NCI-H2029 treated with DMSO at 0.1 percent for 48 hours (cell line): ENCODE data around the gene LGR6.

Experiments used
- DNase-seq: peaks from one replicate; lab custom pipeline; 2025; lab: John Stamatoyannopoulos, UW

LGR6 gene

DNA sequence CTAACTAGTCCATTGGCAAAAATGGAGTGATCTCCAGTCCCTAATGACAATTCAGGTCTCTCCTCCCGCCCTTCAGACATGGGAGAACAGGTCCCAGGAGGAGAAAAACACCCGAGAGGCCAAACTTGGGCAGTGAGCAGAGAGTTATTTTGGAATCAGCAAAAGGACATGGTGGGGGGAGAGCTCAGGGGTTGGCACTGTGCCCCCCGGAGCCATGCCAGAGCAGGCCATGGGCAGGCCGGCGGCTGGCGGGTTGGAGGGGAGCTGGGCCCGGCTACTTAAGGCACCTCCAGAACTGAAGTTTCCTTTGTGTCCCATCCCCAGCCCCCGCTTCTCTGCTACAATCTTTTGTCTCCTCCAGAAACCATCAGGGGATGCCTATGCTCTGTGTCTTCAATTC is 7.1 kb downstream of the LGR6 start:
- DNase-seq: no peak

DNA sequence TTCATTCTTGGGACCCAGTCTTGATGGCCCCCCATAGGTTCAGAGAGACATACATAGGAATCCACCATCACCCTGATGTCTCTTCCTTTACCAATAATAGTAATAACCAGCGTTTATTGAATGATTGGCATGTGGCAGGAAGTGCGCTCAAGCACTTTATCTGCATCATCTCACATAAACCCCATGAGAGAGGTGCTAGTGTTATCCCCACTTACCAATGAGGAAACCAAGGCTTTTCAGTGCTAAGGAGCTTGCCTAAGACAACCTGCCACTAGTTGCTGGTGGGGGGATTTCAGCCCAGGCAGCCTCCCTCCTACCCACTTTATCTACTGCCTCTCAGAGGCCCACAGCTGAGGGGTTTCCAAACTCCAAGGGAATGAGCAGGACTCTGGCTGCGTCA is 7.7 kb downstream of the LGR6 start:
- no peak for DNase-seq

DNA sequence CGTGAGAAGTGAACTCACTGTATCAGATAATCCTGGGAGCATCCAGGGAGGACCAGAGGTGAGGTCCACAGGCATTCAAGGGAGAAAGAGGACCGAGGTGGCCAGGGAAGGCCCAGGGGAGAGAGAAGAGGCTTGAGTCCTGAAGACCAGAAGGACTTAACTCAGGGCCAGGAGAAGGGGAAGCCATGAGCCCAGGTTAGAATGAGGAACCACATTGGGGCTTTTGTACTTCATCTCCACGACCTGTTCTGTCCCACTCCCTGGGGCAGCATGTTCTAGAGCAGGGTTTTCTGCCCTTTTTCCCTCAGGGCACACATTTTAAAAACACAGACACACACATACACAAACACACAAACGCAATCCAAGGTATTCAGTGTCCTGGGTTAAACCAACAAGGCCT is 8.4 kb downstream of the LGR6 start:
- DNase-seq: no peak

DNA sequence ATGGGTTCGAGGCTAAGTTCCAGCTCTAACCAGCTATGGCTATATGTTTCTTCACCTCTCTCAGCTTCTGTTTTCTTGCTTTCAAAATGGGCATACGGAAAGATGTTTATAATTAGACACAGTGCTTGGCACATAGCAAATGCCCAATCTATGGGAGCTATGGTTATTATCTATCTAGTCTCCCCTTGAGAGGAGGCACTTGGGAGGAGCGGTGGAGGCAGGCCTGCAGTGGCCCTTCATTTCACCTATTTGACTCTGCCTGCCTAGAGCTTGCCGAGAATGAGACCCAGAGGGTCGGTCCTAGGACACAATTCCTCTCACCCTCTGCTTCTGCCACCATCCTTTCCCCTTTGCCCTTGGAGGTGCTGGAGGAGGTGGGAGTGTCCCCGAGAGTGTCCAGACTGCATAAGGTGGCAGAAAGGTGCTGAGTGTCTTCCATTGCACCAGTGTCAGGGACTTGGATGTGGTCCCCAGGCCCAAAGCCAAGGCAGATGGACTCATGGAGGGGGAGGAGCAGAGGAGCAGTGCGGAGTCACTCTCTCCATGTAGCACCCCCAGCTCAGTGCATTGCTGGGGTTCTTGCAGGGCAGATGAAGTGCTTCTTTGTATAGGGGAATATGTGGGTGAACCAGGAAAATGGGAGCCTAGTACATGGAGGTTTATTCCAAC is 9.0 kb downstream of the LGR6 start:
- no peak for DNase-seq

DNA sequence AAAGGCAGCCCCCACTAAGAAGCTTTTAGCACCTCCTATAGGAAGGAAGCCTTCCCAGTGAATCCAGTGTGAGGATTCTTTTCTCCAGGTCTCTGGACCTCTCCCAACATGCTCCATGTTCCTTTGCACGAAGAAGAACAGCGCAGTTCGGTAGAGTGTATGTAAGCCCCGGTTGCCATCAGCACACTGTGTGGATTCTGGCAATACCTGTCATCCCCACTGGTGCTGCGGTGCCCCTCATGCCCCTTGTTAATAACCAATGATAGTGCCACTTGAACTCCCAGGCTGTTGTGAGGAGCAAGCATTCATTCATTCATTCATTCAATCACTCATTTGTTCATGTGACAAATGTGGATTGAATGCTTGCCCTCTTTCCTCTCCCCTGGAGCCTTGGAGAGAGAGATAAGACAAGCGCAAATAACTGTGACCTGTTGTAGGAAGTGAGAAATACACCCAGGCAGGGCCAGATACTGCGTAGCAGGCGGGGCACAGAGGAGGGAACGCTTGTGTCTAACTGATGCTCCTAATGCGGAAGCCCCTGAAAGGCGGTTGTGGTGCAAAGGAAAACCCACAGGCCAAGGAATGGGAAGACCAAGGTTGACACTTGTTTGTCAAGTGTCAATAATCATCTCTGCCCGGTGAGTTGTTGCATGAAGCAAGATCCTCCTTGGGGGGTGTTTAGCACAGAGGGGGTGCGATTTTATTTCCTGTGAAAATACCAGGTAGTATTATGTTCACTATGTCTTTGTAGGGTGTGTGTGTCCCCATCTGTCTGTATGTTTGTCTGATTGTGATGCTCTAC is 9.8 kb downstream of the LGR6 start:
- no peak for DNase-seq

DNA sequence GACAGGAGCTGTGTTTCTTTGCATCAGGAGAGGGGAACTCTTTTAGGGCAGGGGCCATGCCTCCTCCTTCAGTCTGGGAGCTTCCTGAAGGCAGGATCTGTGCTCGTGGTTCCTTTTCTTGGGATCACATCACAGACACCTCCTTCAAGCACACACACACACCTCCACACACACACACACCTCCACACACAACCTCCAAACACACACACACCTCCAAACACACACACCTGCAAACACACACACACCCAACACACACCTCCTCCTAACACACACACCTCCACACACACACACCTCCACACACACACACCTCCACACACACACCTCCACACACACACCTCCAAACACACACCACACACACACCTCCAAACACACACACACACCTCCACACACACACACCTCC is 10.5 kb downstream of the LGR6 start:
- DNase-seq: no peak

DNA sequence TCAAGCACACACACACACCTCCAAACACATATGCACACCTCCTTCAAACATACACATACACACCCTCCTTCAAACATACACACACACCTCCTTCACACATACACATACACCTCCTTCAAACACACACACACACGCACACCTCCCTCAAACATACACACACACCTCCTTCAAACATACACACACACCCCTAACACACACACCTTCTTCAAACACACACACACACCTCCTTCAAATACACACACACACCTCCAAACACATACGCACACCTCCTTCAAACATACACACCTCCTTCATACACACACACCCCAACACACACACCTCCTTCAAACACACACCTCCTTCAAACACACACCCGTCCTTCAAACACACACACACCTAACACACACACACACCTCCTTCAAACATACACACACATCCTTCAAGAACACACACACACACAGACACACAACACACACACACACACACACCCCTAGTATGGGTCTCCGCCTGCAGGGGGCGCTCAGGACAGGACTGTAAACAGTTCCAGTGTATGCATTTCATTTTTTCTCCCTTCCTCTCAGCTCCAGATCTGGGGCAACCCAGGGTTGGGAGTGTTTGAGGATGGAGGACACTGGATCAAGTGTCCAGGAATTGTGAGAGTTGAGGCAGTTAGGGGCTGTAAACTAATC is 12.1 kb downstream of the LGR6 start:
- DNase-seq: no peak

DNA sequence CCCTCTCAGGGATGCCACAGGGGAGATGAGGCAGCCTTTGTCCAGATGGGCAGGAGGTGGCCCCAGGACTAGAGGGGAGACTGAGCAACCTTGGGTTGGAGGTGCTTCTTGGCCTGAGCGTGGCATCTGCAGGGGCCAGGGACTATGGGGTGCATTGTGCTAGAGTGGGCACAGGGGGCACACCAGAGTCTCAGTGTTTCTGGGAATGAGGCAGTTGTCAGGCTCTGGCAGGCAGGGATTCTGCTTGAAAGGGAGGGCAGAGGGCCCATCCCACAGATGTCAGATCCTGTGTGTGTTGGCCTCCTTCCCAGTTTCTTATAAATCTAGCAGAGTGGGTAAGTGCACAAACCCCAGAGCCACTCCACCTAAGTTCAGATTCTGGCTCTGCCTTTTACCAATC is 13.7 kb downstream of the LGR6 start:
- DNase-seq: no peak

DNA sequence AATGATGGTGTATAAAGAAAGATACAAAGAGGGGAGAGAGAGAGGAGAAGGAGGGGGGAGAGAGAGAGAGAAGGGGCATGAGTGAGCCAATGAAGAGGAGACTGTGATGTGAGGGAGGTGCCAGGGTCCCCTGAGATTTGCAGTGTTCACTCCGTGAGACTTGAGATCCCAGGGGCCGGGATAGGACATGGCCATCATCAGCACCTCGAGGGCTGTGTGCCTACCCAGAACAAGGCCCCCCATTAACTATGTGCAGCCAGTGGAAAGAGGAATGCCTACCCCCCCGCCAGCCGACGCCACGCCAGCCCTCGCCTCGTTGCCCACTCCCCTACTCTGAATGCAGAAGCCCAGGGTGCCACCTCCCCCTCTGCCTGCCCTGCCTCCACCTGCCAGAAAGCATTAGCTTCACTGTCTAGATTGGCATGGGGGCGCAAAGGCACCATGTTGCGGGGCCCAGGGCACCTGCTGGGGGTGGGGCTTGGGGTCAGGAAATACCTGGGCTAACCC is 14.8 kb downstream of the LGR6 start:
- no peak for DNase-seq

DNA sequence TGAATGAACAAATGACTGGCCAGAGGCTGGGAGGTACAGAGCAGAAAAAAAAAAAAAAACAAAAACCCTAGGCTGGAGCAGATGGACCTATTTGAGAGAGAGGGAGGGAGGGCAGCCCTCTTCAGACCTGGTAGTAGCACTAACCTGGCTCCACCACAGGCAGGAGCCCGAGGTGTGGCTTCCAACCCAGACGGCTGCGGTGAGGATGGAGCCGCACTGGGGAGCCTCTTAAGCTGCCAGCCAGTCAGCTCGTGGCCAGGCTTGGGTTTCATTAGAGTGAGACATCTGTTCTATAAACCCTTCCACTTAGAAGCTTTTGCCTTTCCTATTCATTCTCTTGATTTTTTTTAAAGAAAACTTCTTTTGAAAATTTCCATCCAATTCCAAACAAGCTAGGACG is 16.8 kb downstream of the LGR6 start:
- no peak for DNase-seq

DNA sequence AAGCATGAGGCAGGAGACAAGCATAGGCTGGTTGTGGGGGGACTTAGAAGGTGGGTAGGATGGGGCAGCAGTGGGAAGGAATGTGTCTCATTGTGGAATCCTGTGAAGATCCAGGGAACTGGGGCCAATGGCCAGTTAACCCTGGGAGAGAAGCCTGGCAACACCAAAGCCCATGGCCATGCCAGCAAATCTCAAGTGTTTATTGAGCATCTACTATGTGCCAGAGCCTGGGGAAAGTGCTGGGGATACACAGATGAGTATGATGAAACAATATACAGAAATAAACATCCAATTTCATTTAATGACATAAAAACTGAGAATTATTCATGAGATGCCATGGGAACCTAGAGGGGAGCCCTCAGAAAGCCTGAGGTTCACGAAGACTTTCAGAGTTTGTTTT is 17.4 kb downstream of the LGR6 start:
- no peak for DNase-seq

DNA sequence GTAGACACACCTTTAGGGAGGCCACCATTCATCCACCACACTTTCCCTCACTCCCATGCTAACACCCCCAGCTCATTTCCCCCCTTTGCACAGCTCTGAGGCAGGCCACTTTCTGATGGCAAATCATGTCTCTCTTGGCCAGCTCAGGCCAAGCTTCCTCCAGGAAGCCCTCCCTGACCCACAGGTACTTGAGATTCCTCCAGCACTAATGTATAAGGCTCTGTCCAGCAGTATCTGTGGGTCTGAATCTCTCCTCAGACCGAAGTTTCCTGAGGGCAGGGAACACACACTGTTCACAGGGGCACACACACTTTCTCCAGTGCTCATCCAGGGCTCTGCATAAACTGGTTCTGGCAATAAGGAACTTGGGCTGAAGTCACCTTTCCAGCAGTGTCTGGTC is 19.2 kb downstream of the LGR6 start:
- DNase-seq: no peak

DNA sequence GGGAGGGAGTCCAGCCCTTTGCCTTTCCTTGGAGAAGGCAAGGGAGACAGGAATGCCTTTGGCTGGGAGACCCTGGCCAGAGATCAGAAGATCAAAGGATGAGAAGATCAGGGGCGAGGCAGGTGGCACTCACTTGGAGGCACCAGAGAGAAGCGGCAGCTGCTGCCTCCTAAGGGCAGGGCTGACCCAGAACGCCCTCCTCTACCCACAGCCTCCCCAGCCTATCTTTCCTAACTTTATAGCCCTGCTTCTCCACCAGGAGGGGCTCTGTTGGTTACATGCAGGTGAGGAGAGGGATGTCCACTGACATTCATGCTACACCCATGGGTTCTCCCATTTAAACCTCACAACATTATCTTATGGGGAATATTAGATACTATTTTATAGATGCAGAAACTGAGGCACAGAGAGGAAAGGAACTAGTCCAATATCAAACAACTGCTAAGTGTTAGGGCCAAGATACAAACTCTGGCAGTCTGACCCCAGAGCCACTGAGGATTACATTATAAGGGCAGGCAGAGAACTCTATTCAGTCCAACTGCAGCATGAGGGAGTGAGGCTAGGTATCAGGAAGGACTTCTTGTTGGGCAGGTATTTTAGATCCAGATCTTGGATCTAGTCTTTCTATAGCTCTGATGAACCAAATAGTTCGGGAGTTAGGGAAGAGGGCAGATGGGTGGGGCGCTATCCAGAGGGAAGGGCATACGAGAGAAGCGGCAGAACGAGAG is 19.9 kb downstream of the LGR6 start:
- DNase-seq: no peak

DNA sequence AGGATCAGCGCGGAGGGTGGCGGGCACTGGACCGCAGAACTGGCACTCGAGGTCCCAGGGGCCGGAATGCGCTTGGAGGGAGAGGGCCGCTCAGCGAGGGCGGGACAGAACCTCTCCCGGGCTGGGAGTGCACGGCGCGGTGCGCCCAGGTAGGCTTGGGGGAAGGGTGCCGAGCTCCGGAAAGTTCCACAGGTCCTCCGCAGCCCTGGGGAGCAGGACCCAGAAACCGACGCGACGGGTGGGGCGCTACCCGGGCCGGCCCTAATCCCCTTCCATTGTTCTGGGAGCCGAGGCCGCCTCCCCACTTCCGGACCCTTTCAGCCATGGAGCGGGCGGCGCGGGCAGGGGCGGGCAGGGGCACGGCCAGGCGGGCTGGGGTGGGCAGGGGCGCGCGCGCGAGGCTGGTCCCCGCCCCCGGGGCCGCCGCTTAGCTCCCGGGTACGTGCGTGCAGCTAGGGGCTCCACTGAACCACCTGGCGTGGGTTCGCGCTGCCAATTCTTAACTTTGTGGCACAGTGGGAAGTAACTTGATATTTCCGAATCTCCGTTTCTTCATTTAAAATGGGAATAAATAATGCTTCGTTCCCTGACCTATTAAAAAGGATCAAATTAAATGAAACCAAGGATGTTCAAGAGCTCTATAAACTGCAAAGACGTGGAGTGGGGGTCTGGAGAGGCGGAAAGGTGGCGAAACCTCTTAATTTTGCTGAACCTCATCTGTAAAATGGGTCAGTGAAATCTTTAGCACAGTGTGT is 20.7 kb downstream of the LGR6 start:
- DNase-seq: no peak

DNA sequence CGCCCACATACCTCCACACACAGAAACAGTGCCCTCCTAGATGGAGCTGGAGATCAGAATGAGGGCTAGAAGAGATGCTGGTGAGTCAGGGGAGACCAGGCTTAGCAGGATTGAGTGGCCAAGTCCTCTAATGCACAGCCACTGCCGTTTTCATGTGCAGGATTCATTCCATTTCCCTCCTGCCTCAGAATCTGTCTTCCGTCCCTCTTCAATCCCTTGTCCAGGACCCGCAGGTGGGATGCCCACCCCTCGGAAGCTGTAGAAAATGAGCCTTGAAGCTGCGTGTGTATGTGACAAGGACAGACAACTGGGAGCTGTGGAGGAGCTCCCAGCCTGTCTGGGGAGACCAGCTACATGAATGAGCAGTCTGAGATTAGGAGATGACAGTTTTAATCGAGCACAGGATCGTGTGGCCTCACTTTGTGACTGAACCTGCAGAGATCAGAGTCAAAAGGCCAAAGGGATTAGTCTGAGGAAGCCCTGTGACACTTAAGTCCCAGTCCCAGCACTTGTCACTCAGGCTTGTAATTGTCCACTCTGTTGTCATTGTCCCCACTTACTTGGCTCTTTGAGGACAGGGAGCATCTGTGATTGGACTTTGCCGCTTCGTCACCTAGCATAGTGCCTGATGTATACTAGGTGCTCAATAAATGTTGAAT is 22.0 kb downstream of the LGR6 start:
- DNase-seq: no peak

DNA sequence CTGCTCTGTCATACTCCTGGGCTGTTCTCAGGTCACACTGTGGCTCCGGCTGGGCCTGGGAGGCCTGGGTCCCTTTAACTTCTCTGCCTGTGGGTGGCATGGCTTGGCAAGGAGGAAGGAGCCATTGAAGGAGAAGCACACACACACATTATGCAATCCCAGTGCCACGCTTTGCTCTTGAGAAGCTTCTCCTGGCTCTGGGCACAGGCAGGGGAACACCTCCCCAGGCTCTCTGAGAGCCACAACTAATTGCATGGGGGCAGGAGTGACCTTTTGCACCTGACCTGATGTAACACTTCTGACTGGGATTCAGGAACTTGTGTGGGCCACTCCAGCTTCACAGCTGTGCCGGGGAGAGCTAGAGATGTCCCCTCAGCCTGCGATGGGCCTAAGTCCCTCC is 23.1 kb downstream of the LGR6 start:
- no peak for DNase-seq

DNA sequence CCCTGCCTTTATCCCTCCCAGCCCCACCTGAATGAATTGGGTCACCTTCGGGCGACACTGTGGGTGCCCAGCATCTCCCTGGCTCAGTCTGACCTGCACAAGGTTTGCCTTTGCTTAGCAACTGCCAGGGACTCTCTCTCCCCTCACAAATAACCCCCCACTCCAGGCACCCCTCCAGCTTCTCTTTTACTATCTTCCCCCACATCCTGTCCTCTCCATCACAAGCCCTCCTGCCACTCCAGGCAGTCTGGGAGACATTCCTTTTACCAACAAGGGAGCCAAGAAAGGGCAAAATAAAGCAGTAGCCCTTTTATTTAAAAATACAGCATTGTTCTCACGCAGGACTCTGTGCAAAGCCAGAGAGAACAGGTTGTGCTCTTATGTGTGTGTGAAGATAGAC is 23.9 kb downstream of the LGR6 start:
- no peak for DNase-seq

DNA sequence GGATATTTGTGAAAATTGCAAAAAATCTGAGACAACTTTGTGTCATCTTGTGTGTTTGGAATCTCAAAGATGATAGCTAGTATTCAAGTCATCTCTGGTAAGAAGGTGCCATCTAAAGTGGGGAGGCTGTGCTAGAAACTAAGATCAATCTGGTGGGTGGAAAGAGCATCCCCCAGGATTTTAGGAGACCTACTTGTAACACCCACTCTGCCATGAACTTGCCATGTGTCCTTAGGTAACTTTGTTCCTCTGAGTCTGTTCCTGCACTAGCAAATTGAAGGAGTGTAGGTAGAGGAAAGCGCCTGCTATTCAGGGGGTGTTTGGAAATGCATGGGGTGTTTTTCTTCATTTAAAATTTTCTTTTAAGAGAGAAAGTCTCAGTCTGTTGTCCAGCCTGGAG is 24.4 kb downstream of the LGR6 start:
- no peak for DNase-seq

DNA sequence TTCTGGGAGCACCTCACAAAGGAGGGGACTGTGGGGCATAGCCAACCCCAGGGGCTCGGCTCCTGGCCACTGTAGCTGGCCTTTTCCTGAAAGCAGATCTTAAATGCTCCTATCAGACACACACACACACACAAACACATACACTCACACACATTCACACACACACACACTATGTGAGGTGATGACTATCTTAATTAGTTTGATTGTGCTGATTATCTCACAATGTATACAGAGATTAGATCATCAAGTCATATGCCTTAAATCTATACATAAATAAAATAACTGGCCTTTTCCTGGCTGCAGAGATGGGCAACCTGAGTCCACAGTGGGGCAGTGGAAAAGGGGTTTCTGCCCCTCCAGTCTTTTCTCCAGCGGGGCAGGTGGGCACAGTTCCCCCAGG is 27.1 kb downstream of the LGR6 start:
- DNase-seq: no peak

DNA sequence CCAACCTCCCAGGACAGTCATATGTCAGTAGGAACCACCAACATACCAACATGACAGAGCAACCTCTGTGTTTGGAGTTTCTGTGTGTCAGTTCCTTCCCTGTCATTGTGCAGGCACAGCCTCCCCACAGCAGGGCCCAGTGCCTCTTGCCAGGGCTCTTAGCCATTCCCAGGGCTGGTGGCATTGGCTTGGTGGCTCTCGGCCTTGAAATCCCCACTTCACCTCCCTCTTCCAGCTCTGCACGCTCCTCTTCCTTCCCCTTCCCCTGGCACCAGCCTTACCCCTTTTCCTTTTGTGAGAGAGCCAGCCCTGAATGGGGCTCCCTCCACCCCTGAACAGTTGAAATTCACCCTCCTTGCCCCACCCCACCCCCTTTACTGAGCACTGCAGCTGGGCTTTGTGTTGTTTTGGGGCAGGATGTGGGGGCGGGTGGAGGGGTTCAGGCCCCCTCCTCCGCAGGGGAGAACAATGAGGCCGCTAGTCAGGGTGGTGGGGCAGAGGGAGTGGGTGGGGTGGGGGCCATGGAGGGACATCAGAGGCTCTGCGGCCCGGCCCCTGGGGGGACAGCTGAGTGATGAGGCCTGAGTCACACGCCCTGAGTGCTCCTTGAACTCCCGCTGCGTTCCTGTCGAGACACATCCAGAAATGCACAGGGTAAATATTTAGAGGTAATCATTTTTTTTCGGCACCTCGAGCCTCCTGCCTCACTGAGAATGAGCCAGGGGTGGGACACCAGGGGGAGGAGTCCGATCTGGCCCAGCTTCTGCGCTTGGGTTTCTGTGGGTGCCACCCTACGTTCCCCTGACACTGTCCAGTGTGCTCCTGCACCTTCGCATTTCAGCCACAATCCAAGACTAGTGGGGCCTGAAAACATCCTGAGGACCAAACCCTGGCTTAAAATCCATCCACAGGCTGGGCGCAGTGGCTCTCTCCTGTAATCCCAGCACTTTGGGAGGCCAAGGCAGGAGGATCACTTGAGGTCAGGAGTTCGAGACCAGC is 28.6 kb downstream of the LGR6 start:
- no peak for DNase-seq
